IMR-90 (cell line): Measurements from ENCODE around the gene IFI30. TPM values are rescaled to one million over a fixed set of nuclear protein-coding genes. Genes with fewer than 3 reads are reported as not detected.

Experiments
- MAZ ChIP-seq: IDR thresholded peaks from 2 replicates; pipeline ENCODE4 v1.6.1; 2012; ENCODE audit warnings: low read depth, mild to moderate bottlenecking, low read length, improper control_type of control experiment, moderate library complexity, borderline replicate concordance
- RCOR1 ChIP-seq: IDR thresholded peaks from 2 replicates; pipeline ENCODE4 v1.6.1; 2012; ENCODE audit warnings: mild to moderate bottlenecking, low read length, improper control_type of control experiment; ENCODE audit not compliant: insufficient replicate concordance
- polyA plus RNA-seq, 3 experiments: library from polyadenylated mRNA; depleted of rRNA; stranded (reverse); fragments of >200 nt; gene quantifications; 2 replicates each; pipeline ENCODE4 v1.2.3, GENCODE V29; 2012; ENCODE audit warnings: low replicate concordance in 1 of 3
- total RNA-seq: library from RNA; depleted of rRNA; stranded (reverse); fragments of >200 nt; gene quantifications from 2 replicates; pipeline ENCODE4 v1.2.3, GENCODE V29; 2012
- TF ChIP-seq, protein P1 (sequence below): fragments of 150-350 bp; IDR thresholded peaks from 2 replicates; pipeline ENCODE4 v1.6.1; 2016; ENCODE audit warnings: low read depth, mild to moderate bottlenecking, low read length, moderate library complexity, borderline replicate concordance

IFI30 gene
- total and polyA plus RNA-seq, 2 of the 4 experiments (the other 2 are of a cell fraction): 2.3 TPM

DNA sequence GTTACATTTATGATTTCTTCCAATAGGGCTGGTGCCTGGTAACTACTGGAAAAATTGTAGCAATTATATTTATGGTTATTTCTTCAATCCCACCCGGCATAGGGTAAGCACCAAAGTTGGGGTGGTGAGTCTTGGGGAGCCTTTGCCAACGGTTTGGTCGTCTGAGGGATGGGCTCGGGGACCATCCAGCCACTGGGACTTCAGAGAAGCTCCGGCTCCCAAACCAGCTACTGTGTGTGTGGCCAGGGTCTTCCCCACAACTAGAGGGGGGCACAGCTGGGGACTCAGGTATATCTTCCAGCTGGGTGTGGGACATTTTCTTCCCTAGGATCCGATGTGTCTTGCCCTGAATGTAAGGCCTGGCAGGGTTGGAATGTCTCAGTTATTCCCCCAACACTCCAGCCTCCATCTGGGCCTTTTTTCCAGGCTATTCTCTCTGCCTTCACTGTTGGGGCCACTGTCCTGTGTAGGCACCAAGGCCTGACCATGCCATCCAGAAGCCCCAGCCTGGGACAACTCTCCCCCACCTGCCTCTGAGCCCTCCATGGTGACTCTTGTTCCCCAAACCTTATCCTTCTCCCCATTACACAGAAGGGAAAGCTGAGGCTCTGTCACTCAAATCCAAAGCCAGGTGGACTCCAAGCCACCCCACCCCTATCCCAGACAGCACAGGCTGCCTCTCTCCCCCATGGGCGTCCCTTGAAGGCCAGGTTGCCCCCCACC, 1.1 kb upstream of the IFI30 start (continued):
- TF ChIP-seq, protein P1, sequence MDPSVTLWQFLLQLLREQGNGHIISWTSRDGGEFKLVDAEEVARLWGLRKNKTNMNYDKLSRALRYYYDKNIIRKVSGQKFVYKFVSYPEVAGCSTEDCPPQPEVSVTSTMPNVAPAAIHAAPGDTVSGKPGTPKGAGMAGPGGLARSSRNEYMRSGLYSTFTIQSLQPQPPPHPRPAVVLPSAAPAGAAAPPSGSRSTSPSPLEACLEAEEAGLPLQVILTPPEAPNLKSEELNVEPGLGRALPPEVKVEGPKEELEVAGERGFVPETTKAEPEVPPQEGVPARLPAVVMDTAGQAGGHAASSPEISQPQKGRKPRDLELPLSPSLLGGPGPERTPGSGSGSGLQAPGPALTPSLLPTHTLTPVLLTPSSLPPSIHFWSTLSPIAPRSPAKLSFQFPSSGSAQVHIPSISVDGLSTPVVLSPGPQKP: no peak
- TF ChIP-seq RCOR1 (no peak), MAZ (no peak)
